RWPE2 (cell line): ENCODE measurements around the gene PIK3R2.

Source experiments
- ATAC-seq: fragments of 200-7000 bp; cut with Tn5 transposase; 3 replicates; pipeline ENCODE4 v1.9.1; 2021; ENCODE audit warnings: low read depth
- DNase-seq: peaks from one replicate; pipeline ENCODE4 v3.0.0-alpha.2; 2020; ENCODE audit warnings: low spot score
- H3K27ac ChIP-seq: fragments of 450-650 bp; 2 replicates; pipeline ENCODE4 v1.5.1; 2017; ENCODE audit warnings: mild to moderate bottlenecking; ENCODE audit not compliant: poor library complexity, severe bottlenecking
- H3K27me3 ChIP-seq: fragments of 250-450 bp; sonication (Bioruptor Pico); 2 replicates; pipeline ENCODE4 v1.5.1; 2021; ENCODE audit warnings: mild to moderate bottlenecking, moderate library complexity; ENCODE audit not compliant: insufficient read depth, poor library complexity, severe bottlenecking
- H3K36me3 ChIP-seq: fragments of 250-450 bp; sonication (Bioruptor Pico); 2 replicates; pipeline ENCODE4 v1.5.1; 2020; ENCODE audit warnings: low read depth, mild to moderate bottlenecking, moderate library complexity
- H3K4me1 ChIP-seq: fragments of 250-450 bp; sonication (Bioruptor Pico); 2 replicates; pipeline ENCODE4 v1.5.1; 2021; ENCODE audit warnings: mild to moderate bottlenecking, moderate library complexity; ENCODE audit not compliant: insufficient read depth, poor library complexity, severe bottlenecking
- H3K4me3 ChIP-seq: fragments of 250-450 bp; sonication (Bioruptor Pico); 2 replicates; pipeline ENCODE4 v1.5.1; 2021; ENCODE audit warnings: mild to moderate bottlenecking, moderate library complexity; ENCODE audit not compliant: severe bottlenecking
- H3K9me3 ChIP-seq: fragments of 250-450 bp; sonication (Bioruptor Pico); 2 replicates; pipeline ENCODE4 v1.5.1; 2021; ENCODE audit warnings: mild to moderate bottlenecking, moderate library complexity; ENCODE audit not compliant: severe bottlenecking
- CTCF ChIP-seq: fragments of 450-650 bp; IDR thresholded peaks from one replicate; pipeline ENCODE4 v1.5.1; 2017; ENCODE audit warnings: mild to moderate bottlenecking, moderate library complexity; ENCODE audit not compliant: poor library complexity, severe bottlenecking

Gene PIK3R2

GRCh38 chr19:18113827-18114226 lies 39.1 kb upstream of the PIK3R2 start:
- Histone ChIP-seq H3K27me3 (no peaks in the 10 kb centered on the region), H3K4me3 (no peak overlapping the region), H3K27ac (no peak overlapping the region), H3K36me3 (peaks cover 6% of the 10 kb centered on the region; the same call in 1 of the 2 replicates), H3K4me1 (no peaks in the 10 kb centered on the region), H3K9me3 (no peaks in the 10 kb centered on the region)
- no peak for TF ChIP-seq CTCF
- ATAC-seq, result no peak
- peak; percentile 23 for DNase-seq

DNA sequence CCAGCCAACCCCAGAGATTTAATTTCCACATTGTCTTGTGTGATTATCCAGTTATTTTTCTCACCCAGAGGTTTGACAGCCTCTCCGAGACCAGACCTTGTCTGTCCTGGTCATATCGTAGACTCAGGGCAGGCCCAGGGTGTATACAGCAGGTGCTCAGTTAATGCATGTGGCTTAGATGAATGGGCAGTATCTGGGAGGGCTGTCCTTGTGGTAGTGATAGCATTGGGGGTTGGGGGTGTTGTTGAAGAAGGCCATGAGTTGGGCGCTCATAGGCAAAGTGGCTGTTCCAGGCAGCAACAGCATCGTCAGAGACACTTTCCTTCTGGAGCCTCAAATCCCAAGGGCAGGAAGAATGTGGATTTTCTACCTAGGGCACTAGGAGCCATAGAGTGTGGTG lies 38.5 kb upstream of the PIK3R2 start:
- no peak for TF ChIP-seq CTCF
- H3K36me3 ChIP-seq, result peaks cover 6% of the 10 kb centered on the region; the same call in 1 of the 2 replicates
- H3K4me3 ChIP-seq, result no peak overlapping the region
- ATAC-seq (no peak), DNase-seq (no peak)
- no peaks in the 10 kb centered on the region for H3K27me3 ChIP-seq
- no peaks in the 10 kb centered on the region for H3K9me3 ChIP-seq
- no peaks in the 10 kb centered on the region for H3K4me1 ChIP-seq
- H3K27ac ChIP-seq, result no peak overlapping the region

- Histone ChIP-seq H3K4me1 (no peaks in the 10 kb centered on the region), H3K4me3 (peak overlapping the region; percentile 42), H3K36me3 (no peaks in the 10 kb centered on the region; the same call in 1 of the 2 replicates), H3K27ac (no peak overlapping the region), H3K27me3 (no peaks in the 10 kb centered on the region), H3K9me3 (no peaks in the 10 kb centered on the region)
- ATAC-seq, result no peak
- TF ChIP-seq CTCF, result no peak
- DNase-seq, result no peak
Measured at GRCh38 chr19:18117364-18117691, 35.6 kb upstream of the PIK3R2 start.

GRCh38 chr19:18117692-18118378 lies 35.1 kb upstream of the PIK3R2 start:
- H3K27me3 ChIP-seq, result no peaks in the 10 kb centered on the region
- ATAC-seq (peak; percentile 72), DNase-seq (no peak)
- no peaks in the 10 kb centered on the region; the same call in 1 of the 2 replicates for H3K36me3 ChIP-seq
- H3K27ac ChIP-seq, result peak overlapping the region; percentile 13
- no peaks in the 10 kb centered on the region for H3K4me1 ChIP-seq
- no peaks in the 10 kb centered on the region for H3K9me3 ChIP-seq
- TF ChIP-seq CTCF, result peak; percentile 20
- H3K4me3 ChIP-seq, result peak overlapping the region; percentile 42

DNA sequence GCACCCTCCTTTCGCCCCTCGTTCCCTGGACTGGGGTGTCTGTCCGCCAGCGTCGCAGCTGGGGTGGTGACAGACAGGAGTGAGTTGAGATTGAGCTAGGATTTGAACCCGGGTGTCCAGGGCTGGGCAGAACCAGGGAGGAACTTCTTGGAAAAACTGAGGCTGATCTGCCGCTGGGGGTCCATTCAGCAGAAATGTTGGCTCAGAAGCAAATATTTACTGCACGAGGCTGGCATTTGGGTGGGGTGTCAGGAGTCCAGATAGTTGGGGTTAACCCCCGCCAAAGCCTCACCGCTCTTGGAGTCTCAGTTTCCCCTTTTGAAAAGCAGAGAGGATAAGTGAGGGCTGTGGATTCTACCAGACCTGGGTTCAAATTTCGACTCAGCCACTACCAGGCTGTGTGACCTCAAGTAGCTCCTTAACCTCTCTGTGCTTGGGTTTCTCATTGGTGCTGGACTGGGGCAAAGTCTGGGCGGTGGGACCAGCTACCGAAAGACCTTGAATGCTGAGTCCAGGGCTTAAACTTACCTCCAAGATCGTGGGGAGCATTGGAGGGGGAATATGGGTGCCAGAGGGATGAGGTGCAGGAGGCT lies 34.4 kb upstream of the PIK3R2 start:
- no peaks in the 10 kb centered on the region for H3K9me3 ChIP-seq
- ATAC-seq (no peak; the same call in 2 of the 3 replicates), DNase-seq (no peak)
- H3K27me3 ChIP-seq, result no peaks in the 10 kb centered on the region
- peak overlapping the region; percentile 42 for H3K4me3 ChIP-seq
- H3K27ac ChIP-seq, result peak overlapping the region; percentile 13
- H3K4me1 ChIP-seq, result no peaks in the 10 kb centered on the region
- no peaks in the 10 kb centered on the region; the same call in 1 of the 2 replicates for H3K36me3 ChIP-seq
- no peak for TF ChIP-seq CTCF
